ENCODE results near the gene OXSR1.

Gene OXSR1

DNA sequence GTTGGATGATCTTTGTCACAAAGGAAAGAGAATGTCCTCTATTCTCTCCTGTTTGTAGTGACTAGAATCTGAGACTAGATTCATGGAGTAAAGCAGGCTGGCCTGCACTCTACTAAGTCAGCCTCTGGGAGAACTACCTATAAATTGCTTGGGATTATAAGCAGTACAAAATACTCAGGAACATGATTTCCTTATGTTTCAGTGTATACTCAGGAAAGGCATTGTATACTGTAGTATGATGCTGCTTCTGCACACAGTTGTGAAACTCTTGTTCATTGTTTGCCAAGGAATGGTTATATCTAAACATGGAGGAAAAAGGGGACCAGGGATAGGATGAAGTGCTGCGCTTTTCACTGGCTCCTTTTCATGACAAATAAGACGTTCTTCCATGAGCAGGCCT is 49.2 kb downstream of the OXSR1 start:
- ChIA-PET CTCF (interaction anchor here (1.1 kb wide), 1 partner anchor 67 kb away, joined by 3 read pairs; the partner anchor contains the start of gene SLC22A14), POLR2A (no interaction called here)
- TF ChIP-seq, protein P1, sequence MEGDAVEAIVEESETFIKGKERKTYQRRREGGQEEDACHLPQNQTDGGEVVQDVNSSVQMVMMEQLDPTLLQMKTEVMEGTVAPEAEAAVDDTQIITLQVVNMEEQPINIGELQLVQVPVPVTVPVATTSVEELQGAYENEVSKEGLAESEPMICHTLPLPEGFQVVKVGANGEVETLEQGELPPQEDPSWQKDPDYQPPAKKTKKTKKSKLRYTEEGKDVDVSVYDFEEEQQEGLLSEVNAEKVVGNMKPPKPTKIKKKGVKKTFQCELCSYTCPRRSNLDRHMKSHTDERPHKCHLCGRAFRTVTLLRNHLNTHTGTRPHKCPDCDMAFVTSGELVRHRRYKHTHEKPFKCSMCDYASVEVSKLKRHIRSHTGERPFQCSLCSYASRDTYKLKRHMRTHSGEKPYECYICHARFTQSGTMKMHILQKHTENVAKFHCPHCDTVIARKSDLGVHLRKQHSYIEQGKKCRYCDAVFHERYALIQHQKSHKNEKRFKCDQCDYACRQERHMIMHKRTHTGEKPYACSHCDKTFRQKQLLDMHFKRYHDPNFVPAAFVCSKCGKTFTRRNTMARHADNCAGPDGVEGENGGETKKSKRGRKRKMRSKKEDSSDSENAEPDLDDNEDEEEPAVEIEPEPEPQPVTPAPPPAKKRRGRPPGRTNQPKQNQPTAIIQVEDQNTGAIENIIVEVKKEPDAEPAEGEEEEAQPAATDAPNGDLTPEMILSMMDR (IDR thresholded peaks at IDR 0.05; ENCODE audit: control extremely low read depth, extremely low read depth, low read depth, missing control alignments) = no peak
- DNase-seq (ENCODE audit: extremely low spot score) = no peak

DNA sequence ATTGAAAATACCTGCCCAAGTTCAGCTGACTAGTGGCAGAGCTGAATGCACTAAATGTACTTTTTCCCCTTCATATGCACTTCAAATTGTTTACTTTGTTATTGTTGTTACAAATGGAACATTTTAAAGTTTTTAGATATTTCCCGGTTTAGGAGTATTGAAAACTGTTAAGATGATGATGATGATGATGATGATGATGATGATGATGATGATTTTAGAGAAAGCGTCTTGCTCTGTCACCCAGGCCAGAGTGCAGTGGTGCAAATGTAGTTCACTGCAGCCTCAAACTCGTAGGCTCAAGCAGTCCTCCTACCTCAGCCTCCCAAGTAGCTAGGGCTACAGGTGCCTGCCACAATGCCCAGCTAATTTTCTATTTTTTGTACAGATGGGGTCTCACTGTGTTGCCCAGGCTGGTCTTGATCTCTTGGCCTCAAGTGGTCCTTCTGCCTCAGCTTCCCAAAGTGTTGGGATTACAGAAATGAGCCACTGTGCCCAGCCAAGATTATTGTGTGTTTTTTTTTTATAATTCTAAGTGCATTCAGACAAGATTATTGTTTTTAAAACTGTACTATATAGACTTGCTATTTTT is 54.4 kb downstream of the OXSR1 start:
- TF ChIP-seq, protein P1 (IDR thresholded peaks at IDR 0.05; ENCODE audit: control extremely low read depth, extremely low read depth, low read depth, missing control alignments) = no peak
- ChIA-PET CTCF (interaction anchor here (1.5 to 1.8 kb wide), 3 partner anchors 10 to 19 kb away, joined by 3 to 5 read pairs (median 4); no protein-coding TSS in a partner anchor), POLR2A (no interaction called here)
- DNase-seq (ENCODE audit: extremely low spot score) = no peak

DNA sequence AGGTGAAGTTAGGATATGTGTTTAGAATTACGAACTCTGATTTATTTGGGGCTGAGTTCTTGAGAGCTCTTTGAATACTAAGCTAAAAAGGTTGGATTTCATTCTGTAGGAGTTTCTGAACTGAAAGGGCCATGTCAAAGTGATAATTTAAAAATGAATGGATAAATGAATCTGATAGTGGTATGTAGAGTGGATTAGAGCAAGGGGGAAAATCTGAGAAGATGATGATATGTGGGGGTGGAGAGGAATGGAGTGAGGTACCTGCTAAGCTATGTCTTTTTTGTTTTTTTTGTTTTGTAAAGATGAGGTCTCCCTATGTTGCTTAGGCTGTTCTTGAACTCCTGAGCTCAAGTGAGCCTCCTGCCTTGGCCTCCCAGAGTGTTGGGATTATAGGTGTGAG is 55.7 kb downstream of the OXSR1 start:
- ChIA-PET POLR2A (no interaction called here), CTCF (interaction anchor here (1.2 to 1.3 kb wide), 2 partner anchors 14 to 16 kb away, joined by 4 read pairs; no protein-coding TSS in a partner anchor)

DNA sequence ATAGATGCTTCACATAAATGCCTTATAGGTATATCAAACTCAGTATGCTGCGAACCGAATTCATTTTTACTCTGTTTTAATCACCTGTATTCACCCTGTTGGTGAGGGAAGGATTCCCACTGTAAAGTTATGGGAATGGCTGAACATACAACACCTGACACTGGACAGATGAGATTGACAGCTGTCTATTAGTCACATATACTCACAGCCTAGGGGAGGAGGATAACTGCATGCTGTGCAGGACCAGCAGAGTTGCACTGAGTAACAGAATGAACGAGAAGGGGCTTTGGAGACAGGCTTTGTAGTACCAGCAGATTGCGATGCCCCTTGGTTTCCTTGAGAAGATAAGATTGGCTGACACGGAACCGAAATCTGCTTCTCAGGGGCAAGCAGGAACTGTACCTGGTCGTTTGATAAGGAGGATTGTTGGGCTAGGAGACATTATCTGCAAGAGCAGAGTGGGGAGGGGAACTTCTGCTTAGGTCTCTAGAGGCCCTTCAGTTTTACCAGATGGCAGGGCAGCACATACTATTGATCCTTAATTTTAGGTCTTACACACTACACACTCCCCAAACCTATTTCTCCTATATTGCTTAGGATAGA is 56.8 kb downstream of the OXSR1 start:
- no peak for DNase-seq (ENCODE audit: extremely low spot score)
- POLR2A ChIA-PET = no interaction called here
- TF ChIP-seq, protein P1 (IDR thresholded peaks at IDR 0.05; ENCODE audit: control extremely low read depth, extremely low read depth, low read depth, missing control alignments) = no peak

More for the DNA sequence above, 55.7 kb downstream of the OXSR1 start:
- no peak for DNase-seq (ENCODE audit: extremely low spot score)
- TF ChIP-seq, protein P1 (IDR thresholded peaks at IDR 0.05; ENCODE audit: control extremely low read depth, extremely low read depth, low read depth, missing control alignments) = no peak

DNA sequence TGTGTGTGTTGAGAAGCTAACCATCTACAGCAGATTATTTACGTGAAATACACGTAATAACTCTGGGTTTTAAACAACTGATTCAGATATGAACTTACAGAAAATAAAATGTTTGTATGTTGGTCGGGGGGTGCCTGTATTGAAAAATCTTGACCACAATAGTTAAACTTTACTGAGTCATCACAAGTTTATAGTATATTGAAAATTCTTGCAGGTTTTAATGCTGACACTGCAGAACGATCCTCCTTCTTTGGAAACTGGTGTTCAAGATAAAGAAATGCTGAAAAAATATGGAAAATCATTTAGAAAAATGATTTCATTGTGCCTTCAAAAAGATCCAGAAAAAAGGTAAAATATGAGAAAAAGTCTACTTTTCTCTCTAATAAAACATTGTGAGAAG is 59.0 kb downstream of the OXSR1 start:
- TF ChIP-seq, protein P1 (IDR thresholded peaks at IDR 0.05; ENCODE audit: control extremely low read depth, extremely low read depth, low read depth, missing control alignments) = no peak
- ChIA-PET CTCF (no interaction called here), POLR2A (no interaction called here)
- no peak for DNase-seq (ENCODE audit: extremely low spot score)

More for the DNA sequence above, 56.8 kb downstream of the OXSR1 start:
- CTCF ChIA-PET = interaction anchor here (1.3 kb wide), 1 partner anchor 13 kb away, joined by 4 read pairs; no protein-coding TSS in a partner anchor

DNA sequence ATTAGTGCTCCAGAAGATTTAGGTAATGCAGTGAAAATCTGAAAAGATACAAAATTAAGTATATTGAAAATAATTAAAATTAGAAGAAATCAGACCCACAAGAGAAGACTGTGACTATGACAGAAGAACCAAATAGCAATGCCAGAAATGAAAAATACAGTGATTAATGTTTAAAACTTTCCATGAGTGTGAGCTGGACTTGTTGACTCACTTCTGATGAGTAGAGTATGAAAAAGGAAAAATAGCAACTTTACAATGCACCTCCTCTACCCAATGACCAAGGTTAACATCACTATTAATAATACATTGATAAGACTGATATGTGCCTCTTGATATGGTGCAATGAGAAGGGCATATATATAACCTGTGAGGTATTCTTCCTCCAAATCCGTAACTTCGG is 60.9 kb downstream of the OXSR1 start:
- CTCF ChIA-PET = interaction anchor here (1.2 to 1.3 kb wide), 2 partner anchors 10 to 12 kb away, joined by 3 to 4 read pairs; no protein-coding TSS in a partner anchor
- DNase-seq (ENCODE audit: extremely low spot score) = no peak
- TF ChIP-seq, protein P1 (IDR thresholded peaks at IDR 0.05; ENCODE audit: control extremely low read depth, extremely low read depth, low read depth, missing control alignments) = no peak
- POLR2A ChIA-PET = no interaction called here
